ENCODE measurements around the gene UCN.
"Not testable (repeated sequence)": the region's sequence is repeated elsewhere in the genome, so short reads cannot be mapped to it uniquely, and the experiment has no call there.

Gene UCN, protein sequence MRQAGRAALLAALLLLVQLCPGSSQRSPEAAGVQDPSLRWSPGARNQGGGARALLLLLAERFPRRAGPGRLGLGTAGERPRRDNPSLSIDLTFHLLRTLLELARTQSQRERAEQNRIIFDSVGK

DNA sequence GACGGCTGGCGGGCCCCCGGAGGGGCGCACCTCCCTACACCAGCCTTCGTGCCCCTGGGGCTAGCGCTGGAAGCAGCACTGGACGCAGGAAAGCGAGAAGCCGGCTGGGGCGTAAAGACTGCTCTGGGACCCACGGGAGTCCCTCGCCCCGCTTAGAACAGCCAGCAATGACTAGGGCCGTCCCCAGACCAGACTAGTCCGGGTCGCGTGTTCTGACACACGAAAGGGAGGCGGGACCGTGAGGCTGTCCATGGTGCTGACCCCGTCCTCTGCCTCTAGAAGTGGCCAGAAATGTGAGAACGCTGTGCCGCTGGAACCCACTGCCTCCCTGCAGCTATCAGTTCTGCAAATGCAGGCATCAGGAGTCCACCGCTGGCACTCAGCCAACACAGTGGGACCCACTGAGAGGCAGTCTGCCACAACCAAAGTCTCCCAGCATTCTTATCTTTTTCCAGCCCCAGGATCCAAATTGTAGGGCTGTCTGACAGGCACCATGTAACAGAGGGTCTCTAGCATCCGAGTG, at the start of gene UCN:
Gene UCN (minus strand): TSS at position 87 of the 523 bp plus-strand sequence. CDS start 550 bp downstream, outside the sequence.
- DNase-seq: no peak

DNA sequence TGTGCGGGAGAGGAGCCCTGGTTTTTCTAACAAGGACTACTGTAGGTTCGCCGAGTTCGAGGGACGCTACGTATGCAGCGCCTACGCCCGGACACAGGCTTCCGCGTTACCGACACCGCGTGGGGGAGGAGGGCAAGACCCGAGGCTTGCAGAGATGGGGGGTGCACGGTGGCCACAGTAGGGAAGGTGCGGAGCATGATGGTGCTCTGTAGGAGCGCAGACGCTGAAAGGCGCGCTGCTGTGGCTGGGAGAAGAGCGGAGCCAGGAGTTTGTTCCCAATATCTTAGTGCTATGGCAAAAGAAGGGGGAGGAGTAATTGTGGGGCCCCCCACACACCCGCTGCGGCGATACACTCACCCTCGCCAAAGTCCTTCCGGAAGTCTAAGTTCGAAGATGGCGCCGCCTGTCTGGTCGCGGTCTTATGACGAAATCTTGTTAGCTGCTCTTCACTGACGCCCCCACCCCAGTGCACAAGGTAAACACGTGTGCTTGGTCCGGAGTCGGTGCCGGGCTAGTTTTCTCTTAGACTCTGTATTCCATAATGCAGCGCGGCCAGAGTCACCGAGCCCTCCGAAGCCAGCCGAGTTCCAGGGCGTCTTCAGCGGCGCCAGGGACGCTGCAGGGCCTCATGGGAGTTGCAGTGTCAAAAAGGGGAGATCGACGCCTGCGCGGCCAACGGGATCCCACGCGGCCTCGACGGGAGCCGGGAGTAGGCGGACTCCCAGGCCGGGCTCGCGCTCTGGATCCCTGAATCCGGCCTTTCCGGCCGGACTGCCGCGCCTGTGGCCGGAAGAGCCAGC, 48.3 kb upstream of the UCN start, which contains the start of gene GTF3C2:
Gene GTF3C2 (minus strand): TSS at position 383 of the 800 bp plus-strand sequence. CDS start 13,210 bp downstream, outside the sequence.
- peak; percentile 99 for DNase-seq

DNA sequence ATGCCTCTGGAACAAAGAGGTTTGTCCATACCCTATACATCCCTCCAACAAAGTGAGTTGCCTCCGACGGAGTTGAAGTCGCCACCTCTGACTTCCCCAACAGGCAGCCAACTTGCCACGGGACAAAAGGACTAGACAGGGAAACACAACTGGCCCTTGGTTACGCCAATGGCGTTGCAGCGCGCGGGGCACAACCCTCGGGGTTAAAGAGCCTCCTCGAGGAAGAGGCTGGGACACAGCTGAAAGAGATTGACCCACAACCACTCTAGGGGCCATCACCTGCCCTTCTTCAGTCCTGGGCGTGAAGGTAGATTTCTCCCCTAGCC, 47.8 kb upstream of the UCN start:
- peak; percentile 77 for DNase-seq

DNA sequence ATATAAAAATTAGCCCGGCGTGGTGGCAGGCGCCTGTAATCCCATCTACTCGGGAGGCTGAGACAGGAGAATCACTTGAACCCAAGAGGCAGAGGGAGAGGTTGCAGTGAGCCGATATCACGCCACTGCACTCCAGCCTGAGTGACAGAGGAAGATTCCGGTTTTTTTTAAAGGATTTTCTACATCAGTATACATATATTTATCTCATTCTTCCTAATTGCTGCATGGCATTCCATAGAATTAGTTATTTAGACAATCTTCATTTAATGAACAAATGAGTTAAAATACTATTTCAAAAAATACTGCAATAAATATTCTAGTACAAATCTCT, 46.3 kb upstream of the UCN start:
- DNase-seq: no peak

DNA sequence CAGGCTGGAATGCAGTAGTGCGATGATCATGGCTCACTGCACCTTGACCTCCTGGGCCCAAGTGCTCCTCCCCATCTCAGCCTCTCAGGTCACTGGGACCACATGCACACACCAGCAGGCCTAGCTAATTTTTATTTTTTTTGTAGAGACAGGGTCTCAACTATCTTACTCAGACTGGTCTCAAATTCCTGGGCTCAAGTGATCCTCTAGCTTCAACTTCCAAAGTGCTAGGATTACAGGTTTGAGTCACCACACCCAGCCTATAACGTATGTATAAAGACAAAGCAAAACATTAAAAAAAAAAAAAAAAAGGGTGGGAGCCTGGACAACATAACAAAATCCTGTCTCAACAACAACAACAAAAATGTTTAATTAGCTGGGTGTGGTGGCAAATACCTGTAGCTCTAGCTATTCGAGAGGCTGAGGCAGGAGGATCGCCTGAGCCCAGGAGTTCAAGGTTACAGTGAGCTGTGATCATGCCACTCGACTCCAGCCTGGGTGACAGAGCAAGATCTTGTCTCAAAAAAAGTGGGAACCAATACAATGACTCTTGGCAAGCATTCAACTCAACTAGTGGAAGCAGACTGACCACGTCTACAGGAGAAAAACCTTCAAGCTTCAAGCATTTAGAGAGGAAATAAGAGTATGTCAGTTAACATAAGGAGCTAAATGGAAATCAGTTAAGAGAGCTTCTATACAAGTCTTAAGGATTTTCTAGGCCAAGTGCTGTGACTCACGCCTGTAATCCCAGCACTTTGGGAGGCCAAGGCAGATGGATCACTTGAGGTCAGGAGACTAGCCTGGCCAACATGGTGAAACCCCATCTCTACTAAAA, 45.7 kb upstream of the UCN start:
- peak; percentile 19 for DNase-seq

DNA sequence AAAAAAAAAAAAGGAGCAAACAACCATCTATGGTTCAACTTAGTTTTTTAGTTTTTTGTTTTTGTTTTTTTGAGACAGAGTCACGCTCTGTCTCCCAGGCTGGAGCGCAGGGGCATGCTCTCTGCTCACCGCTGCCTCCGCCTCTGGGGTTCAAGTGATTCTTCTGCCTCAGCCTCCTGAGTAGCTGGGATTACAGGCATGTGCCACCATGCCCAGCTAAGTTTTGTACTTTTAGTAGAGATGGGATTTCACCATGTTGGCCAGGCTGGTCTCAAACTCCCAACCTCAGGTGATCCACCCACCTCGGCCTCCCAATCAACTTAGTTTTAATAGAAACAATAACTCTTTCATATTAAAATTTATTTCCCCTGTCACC, 45.1 kb upstream of the UCN start:
- DNase-seq: not testable (repeated sequence)

DNA sequence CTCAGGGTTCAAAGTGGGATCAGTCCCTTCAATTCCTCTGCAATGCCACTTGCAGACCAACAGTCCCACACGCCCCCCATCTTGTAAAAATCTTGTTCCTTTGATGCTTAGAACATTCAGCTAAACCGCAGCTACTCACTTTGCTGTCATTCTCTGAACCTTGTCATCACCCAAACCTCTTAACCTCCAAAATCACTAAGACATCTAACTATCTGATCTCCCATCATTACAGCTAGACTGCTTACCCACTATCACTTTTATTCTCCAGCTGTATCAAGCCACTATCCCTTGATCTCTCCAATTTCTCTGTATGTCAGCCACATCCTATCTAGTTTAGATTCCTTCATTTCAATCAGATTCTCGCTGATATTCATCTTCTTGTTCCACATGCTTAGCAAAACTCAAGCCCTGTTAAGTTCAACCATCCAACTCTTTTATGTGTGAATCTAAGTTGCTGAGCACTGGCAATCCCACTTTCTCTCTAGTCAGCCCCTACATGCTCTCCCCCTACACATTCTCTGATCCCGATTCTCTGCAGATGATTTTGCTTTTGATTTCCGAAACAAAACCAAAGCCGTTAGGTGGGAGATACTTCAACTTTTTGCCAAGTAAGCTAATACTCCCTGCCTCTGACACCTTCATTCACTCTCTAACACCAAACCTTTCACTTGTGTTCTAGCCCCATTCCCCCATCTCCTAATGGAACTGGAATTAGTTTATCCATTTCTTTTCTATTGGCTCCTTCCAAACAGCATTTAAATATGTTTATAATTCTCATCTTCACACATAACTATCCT, 43.8 kb upstream of the UCN start:
- no peak for DNase-seq

DNA sequence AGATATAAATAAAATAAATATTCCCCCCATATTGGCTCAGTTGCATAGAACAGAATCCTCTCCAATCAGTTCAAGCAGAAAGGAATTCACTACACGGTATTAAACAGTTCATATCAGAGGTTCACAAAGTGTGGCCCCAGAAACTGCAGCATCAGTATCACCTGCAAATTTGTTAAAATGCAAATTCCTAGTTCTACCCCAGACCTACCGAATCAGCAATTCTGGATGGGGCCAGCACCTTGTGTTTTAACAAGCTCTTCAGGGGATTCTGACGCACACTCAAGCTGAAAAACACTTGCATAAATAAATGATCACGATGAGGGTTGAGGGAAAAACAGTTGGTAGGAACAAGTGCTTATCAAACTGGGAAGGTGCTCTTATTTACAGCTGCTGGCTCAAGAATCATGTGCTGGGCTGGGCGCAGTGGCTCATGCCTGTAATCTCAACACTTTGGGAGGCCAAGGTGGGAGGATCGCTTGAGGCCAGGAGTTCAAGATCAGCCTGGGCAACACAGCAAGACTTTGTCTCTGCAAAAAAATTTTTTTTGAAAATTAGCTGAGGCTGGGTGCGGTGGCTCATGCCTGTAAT, 42.0 kb upstream of the UCN start:
- no peak for DNase-seq

DNA sequence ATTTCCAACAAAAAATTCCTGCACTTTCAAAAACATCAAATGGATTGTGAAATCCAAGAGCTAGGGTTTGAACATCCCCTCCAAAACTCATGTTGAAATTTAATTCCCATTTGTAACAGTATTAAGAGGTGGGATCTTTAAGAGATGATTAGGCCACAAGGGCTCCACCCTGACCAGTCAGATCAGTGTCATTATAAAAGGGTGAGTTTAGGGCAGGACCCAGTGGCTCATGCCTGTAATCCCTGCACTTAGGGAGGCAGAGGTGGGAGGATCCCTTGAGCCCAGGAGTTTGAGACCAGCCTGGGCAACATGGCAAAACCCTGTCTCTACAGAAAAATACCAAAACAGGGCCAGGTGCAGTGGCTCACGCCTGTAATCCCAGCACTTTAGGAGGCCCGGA, 39.4 kb upstream of the UCN start:
- DNase-seq: no peak

DNA sequence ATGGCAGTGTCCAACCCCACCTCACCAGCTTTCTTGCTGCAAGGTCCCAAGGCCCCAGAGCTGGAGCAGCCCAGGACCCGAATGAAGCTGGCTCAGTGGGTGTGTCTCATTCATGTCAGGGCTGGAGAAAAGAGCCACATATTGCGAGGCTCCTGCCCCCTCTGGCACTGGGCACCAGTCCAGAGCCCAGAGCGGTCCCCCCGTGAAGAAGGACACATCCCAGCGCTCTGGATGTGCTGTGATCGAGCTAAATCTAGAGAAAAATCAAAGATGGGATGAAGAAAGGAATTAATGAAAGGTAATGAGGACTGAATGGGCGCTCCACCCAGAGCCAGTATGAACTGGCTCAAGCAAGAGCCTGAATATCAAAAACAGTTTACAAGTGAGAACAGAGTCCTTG, 27.9 kb upstream of the UCN start:
- no peak for DNase-seq

DNA sequence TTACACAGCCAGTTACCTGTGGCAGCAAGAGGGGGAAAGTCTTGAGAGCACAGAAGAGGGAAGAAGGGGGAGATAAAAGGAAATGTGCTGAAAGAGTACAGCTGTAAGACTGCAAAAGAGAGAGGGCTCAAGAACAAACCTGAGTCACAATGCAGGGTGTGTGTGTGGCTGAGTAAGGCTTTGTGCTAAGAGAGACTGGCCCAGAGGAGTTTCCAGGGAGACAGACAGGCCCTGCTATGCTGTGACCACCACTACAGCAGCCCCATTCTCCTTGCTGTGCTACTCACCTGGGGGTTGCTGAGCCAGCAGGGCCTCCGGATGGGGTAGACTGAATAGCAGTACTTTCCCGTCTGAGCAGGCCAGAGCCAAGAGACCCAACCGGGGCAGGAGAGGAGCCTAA, 27.1 kb upstream of the UCN start:
- no peak for DNase-seq

DNA sequence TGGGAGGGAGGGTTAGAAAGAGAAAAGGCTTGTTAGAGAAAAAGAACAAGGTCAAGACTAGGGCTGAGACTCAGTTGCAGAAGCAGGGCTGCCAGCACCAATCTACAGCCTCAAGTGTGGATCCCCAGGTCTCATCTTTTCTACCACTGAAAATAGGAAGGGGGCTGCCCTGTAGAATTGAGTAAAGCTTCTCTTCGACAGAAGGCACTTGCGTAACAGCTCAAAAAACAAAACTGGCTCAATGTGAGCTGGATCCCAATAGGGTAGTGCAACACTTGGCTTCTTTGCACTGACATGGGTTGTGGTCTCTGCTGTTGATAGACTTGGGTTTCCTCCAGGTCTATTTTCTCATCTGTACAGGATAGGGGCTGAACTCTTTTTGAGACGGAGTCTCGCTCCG, 16.5 kb upstream of the UCN start:
- DNase-seq: no peak

DNA sequence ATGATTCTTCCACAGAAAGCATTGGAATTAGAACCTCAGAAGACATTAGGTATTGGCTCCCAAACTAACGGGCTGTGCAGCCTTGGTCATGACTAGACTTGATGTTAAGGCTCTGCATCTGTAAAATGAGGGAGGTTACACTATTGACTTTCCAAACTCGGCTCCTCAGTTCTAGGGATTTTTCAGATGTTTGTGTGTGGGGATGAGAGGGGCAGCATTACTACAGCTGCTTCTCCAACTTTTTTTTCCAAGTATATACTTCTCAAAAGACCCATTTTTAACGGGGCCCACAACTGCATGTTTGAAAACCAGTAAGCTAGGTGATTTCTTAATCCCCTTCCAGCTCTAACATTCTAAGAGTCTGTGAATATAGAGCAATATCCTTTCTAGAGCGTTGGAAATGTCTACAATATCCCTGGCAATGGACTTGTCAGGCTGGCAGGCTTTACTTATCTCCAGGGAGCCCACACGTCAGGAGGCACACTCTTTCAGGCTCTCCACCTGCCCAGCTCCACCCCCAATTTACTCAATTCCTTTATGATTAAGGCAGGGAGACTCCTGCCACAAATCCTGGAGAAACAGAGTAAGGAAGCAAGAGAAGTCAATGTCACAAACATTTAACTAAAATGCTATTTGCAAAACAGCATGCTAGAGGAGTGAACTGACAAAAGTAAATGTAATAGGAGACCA, 15.5 kb upstream of the UCN start:
- DNase-seq: no peak

DNA sequence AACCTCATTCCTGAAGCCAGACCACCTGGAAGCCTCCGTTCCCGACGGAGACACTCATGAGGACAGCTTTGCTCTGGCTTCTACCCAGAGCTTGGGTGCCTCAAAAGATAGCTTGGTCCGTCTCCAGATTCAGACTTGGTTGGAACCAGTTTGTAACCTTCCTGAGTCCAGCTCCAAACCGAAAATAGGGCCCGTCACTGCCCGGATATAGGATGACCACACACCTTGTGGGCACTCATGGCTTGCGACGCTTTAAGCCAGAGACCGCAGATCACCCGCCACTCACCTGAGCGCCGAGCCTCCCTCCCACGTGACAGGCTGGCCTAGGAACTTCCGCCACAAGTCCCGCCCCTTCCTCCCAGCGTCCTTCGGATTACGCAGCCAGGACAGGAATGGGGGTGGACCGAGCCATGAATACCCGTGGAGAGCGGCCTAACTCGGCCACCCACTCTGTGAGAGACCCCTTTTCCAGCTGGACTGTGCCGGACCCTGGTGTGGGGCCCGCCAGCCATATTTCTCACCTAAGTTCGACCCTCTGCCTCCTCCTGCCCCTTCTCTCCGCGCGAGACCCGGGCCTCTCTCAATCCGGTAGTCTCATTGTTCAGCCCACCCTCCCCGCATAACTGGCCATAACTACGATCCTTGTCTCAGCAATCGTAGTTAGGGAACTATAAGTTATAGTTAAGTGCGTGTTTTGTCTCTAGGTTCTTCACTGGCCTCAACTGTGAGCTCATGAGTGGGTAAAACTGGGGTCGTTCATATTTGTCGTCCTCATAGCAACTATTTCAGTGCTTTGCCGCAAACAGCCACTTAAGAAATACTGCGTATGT, 14.7 kb upstream of the UCN start, which contains the start of gene MPV17:
Gene MPV17 (minus strand): TSS at position 332 of the 830 bp plus-strand sequence. CDS start 580 bp downstream, outside the sequence.
- peak; percentile 67 for DNase-seq

DNA sequence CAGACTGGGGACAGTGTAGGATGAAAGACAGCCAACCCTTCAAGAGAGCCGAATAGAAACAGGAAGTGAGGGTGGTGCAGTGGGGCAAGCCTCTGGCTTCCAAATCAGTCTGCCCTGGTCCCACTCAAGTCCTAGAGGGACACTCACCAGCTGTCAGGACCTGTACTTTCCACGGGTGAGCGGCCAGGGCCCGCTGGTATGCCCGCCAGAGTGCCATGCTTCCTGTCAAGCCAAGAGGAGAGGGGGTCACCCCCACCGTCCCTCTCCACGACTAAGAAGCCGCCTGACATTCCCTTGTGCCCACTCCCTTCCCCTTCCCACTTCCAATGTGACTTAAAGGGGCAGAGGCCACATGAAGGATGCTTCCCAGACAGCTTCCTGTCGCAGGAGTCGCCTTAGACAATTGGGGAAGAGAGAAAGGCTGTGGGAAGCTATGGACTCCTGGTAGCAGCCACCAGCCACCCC, 14.1 kb upstream of the UCN start:
- DNase-seq: no peak

DNA sequence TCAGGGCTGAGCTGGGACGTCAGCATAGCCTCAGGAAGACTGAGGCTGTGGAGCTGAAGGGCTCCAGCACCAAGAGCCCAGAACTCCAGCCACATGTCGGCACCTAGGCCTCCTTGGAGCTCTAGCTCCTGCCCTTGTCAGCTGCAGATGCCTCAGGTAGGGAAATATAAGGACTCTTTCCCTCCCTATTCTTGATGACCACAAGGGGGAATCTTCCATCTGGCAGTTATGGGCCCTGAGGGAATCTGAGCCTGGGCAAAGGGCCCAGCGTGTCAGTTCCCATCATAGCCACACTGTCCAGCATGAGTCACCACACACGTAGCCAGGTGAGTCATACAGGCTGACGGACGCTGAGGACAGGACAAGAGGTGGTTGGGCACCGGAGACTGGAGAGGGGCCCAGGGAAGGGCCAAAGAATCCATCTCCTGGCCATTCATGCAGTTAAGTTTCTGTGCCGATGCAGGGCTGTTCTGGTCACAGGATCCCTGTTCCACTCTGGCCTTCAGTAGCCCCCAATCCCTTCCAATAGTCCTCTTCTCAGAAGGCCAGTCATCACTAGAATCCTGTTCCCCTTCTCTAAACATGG, 12.8 kb upstream of the UCN start:
- no peak for DNase-seq

DNA sequence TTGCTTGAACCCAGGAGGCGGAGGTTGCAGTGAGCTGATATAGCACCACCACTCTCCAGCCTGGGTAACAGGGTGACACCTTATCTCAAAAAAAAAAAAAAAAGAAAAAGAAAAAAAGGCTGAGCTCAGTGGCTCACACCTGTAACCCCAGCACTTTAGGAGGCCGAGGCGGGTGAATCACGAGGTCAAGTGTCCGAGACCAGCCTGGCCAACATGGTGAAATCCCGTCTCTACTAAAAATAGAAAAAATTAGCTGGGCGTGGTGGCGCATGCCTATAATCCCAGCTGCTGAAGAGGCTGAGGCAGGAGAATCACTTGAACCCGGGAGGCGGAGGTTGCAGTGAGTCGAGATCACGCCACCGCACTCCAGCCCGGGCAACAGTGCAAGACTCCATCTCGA, 11.6 kb upstream of the UCN start:
- DNase-seq: not testable (repeated sequence)

DNA sequence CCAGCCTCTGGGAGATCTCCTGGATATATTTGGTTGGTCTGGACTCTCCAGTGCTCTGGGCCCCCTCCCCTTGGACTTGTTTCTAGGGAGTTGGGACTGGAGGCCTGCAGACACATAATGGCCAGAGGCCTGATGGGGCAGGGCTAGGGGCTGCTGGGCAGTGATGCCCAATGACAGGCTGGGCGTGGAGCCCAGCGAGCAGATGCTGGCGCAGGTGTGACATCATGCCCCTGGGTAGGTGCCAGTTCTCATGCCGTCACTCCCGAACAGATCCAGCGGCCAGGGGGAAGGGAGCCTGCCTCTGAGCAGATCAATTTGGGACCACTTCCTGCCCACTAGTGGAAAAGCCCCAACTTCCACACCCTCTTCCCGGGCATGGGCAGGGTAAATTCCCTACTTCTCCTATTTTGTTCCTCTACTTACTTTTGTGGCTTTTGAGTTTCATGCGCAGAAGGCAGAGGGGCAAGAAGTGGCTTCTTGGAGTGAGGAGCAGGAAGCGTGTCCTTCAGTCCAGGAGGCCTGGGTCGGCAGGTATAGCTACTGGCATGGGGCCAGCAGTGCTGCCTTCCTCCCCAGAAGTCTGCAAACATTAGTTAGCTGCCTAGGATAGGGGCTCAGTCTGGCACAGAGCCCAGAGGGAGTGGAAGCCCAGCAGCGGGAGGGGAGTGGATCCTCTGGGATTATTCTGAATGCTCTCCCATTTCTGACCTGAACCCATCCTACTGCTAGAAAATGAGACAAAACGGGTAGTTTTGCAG, 8.6 kb upstream of the UCN start:
- DNase-seq: no peak

DNA sequence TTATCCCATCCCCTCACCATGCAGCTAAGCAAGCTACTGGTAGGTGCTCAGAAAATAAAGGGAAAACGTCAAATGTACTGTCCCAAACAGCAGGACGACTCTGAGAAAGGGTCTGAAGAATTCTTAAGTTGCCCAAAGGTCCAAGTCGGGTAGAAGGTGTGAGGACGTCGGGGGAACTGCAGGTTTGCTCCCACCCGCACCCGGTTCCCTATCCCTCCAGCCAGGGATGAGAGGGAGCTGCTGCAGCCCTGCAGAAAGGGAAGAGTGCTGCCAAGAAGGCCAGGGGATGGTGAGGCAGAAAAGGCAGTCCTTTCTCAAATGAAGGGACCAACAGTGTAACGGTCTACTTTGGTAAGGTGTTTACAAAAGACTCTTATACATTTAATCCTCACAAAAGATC, 6.9 kb upstream of the UCN start:
- DNase-seq: no peak

DNA sequence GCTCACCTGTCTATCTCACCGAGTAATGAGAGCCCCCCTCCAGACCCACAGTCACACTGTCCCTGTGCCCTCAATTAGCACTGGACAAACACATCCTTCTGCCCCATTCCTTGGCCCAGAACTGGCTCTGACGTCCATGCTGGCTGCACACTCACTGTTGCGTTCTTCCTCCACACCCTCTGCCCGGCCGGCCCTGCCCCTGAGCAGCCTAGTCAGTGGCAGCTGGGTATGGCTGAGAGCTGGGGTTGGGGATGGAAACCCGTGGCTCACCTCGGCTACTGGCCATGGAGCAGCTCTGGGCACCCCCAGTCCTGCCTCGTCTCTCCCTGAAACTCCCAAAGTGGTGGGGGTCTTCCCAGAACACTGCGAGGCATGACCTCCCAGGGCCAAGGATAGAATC, 6.5 kb upstream of the UCN start:
- no peak for DNase-seq

All from KG1 (cell line).